Lower lobe of right lung (tissue), 2 donors: ENCODE data around the gene NR3C1. TPM values are rescaled to one million over a fixed set of nuclear protein-coding genes. Genes with fewer than 3 reads are reported as not detected.

Source experiments
- ATAC-seq, 2 donors: fragments of 200-7000 bp; cut with Tn5 transposase; one replicate each; pipeline ENCODE4 v1.9.1; 2020 to 2022; ENCODE audit warnings: mild to moderate bottlenecking in 2 of 2, moderate library complexity in 2 of 2
- DNase-seq: peaks from one replicate; pipeline ENCODE4 v3.0.0-alpha.2; 2020
- H3K27ac ChIP-seq: fragments of 200-600 bp; one replicate; pipeline ENCODE4 v1.8.0; 2022
- H3K27me3 ChIP-seq: fragments of 200-600 bp; one replicate; pipeline ENCODE4 v1.8.0; 2022; ENCODE audit warnings: low read depth
- H3K36me3 ChIP-seq: fragments of 200-600 bp; one replicate; pipeline ENCODE4 v1.8.0; 2022; ENCODE audit warnings: mild to moderate bottlenecking
- H3K4me1 ChIP-seq: fragments of 200-600 bp; one replicate; pipeline ENCODE4 v1.8.0; 2022
- H3K4me3 ChIP-seq: fragments of 200-600 bp; one replicate; pipeline ENCODE4 v1.8.0; 2022; ENCODE audit warnings: mild to moderate bottlenecking
- H3K9me3 ChIP-seq: fragments of 200-600 bp; one replicate; pipeline ENCODE4 v1.8.0; 2022
- CTCF ChIP-seq: fragments of 200-600 bp; IDR thresholded peaks from one replicate; pipeline ENCODE4 v1.8.0; 2022; ENCODE audit warnings: antibody characterized with exemption, mild to moderate bottlenecking
- intact Hi-C: fragments of 100-400 bp; cut with DNase I; formaldehyde crosslinking; loops from one replicate; pipeline ENCODE4 v1.11.0; 2022
- total RNA-seq: library from RNA; stranded (reverse); fragmentation: NEBNext Ultra II Directional; extraction: Animal tissue kit (Norgen Biotek cat#: 25700); gene quantifications from one replicate; pipeline ENCODE4 v1.2.1, GENCODE V29; 2021
- donor health status: DM: no; HTN: yes; CAD: no; lungs with severe emphysema.

NR3C1 gene
- total RNA-seq, 1 donor from 2014 or later: 110 TPM

- no peak for ATAC-seq
These were observed 9.3 kb upstream of the NR3C1 start for GRCh38 chr5:143412661-143413342.

GRCh38 chr5:143409926-143410325 lies 6.4 kb upstream of the NR3C1 start:
- no peak for ATAC-seq
- TF ChIP-seq CTCF: no peak
- H3K27ac ChIP-seq: no peak overlapping the region

More at GRCh38 chr5:143412661-143413342, 9.3 kb upstream of the NR3C1 start:
- H3K4me3 ChIP-seq: no peak overlapping the region
- H3K36me3 ChIP-seq: no peaks in the 10 kb centered on the region
- H3K4me1 ChIP-seq: no peaks in the 10 kb centered on the region
- no peak for DNase-seq
- TF ChIP-seq CTCF: no peak
- no peak overlapping the region for H3K27ac ChIP-seq
- intact Hi-C loops: no loop called here
- H3K9me3 ChIP-seq: no peaks in the 10 kb centered on the region
- H3K27me3 ChIP-seq: no peaks in the 10 kb centered on the region

GRCh38 chr5:143406408-143406807 lies 2.9 kb upstream of the NR3C1 start:
- H3K9me3 ChIP-seq: no peaks in the 10 kb centered on the region
- no peaks in the 10 kb centered on the region for H3K36me3 ChIP-seq
- intact Hi-C loops: no loop called here
- no peak for DNase-seq
- peaks cover 5% of the 10 kb centered on the region for H3K4me1 ChIP-seq
- no peaks in the 10 kb centered on the region for H3K27me3 ChIP-seq
- no peak overlapping the region for H3K4me3 ChIP-seq
- ATAC-seq: no peak
- no peak overlapping the region for H3K27ac ChIP-seq
- TF ChIP-seq CTCF: no peak

More at GRCh38 chr5:143409926-143410325, 6.4 kb upstream of the NR3C1 start:
- Histone ChIP-seq H3K4me3 (no peak overlapping the region), H3K9me3 (no peaks in the 10 kb centered on the region), H3K36me3 (no peaks in the 10 kb centered on the region), H3K4me1 (peaks cover 5% of the 10 kb centered on the region), H3K27me3 (no peaks in the 10 kb centered on the region)
- intact Hi-C loops: no loop called here
- DNase-seq: no peak

GRCh38 chr5:143405849-143406098 lies 2.3 kb upstream of the NR3C1 start:
- no peak for ATAC-seq
- Histone ChIP-seq H3K9me3 (no peaks in the 10 kb centered on the region), H3K27ac (peak overlapping the region; percentile 100), H3K27me3 (no peaks in the 10 kb centered on the region), H3K36me3 (no peaks in the 10 kb centered on the region), H3K4me1 (peaks cover 10% of the 10 kb centered on the region), H3K4me3 (peak overlapping the region; percentile 92)
- intact Hi-C loops: no loop called here
- DNase-seq: no peak
- TF ChIP-seq CTCF: no peak

GRCh38 chr5:143405063-143405848 lies 1.8 kb upstream of the NR3C1 start:
- peak overlapping the region; percentile 92 for H3K4me3 ChIP-seq
- no peaks in the 10 kb centered on the region for H3K36me3 ChIP-seq
- DNase-seq (peak; percentile 91), ATAC-seq (peak; percentile 68 to 72)
- intact Hi-C loops: no loop called here
- peaks cover 15% of the 10 kb centered on the region for H3K4me1 ChIP-seq
- no peak for TF ChIP-seq CTCF
- H3K27me3 ChIP-seq: no peaks in the 10 kb centered on the region
- no peaks in the 10 kb centered on the region for H3K9me3 ChIP-seq
- peak overlapping the region; percentile 100 for H3K27ac ChIP-seq
